K562 (cell line): ENCODE results near the gene QRICH1. TPM values are rescaled to one million over a fixed set of nuclear protein-coding genes. Genes with fewer than 3 reads are reported as not detected.

Experiments used
- ATF4 ChIP-seq: fragments of 450-650 bp; formaldehyde crosslinking; IDR thresholded peaks from 2 replicates; pipeline ENCODE4 v1.4.0; 2022; ENCODE audit warnings: mild to moderate bottlenecking, moderate library complexity
- E2F5 ChIP-seq: sonication (generic); formaldehyde crosslinking; IDR thresholded peaks from 2 replicates; pipeline ENCODE4 v1.8.0; 2022; ENCODE audit warnings: mild to moderate bottlenecking, missing genetic modification reagents
- FOSL1 ChIP-seq: fragments of 200-800 bp; sonication (Bioruptor generic); conservative IDR thresholded peaks from 2 replicates; pipeline ENCODE4 v1.6.1; 2016; ENCODE audit warnings: missing genetic modification characterization, missing compliant biosample characterization
- HDAC8 ChIP-seq: fragments of 450-650 bp; IDR thresholded peaks from 2 replicates; pipeline ENCODE4 v1.6.1; 2016; ENCODE audit warnings: mild to moderate bottlenecking, missing genetic modification characterization, moderate library complexity, missing compliant biosample characterization
- MBD1 ChIP-seq: fragments of 250-450 bp; sonication (Bioruptor Pico); IDR thresholded peaks from 2 replicates; pipeline ENCODE4 v1.8.0; 2022; ENCODE audit warnings: inconsistent platforms
- NKRF ChIP-seq: fragments of 450-650 bp; IDR thresholded peaks from 2 replicates; pipeline ENCODE4 v1.6.1; 2016; ENCODE audit warnings: borderline replicate concordance
- STAT5B ChIP-seq: fragments of 250-450 bp; sonication (Bioruptor Pico); IDR thresholded peaks from 2 replicates; pipeline ENCODE4 v1.8.0; 2021; ENCODE audit warnings: mild to moderate bottlenecking, inconsistent platforms
- TAF7 ChIP-seq: fragments of 450-650 bp; IDR thresholded peaks from 2 replicates; pipeline ENCODE4 v1.6.1; 2016; ENCODE audit warnings: missing genetic modification characterization, missing compliant biosample characterization
- ZC3H4 ChIP-seq: sonication (generic); formaldehyde crosslinking; IDR thresholded peaks from 2 replicates; pipeline ENCODE4 v1.9.0; 2021; ENCODE audit warnings: missing genetic modification reagents, borderline replicate concordance
- ZNF165 ChIP-seq: fragments of 250-450 bp; sonication (Bioruptor Pico); IDR thresholded peaks from 2 replicates; pipeline ENCODE4 v1.4.0; 2020; ENCODE audit warnings: borderline replicate concordance
- ZNF77 ChIP-seq: fragments of 250-450 bp; sonication (Bioruptor Pico); IDR thresholded peaks from 2 replicates; pipeline ENCODE4 v1.5.0; 2020
- polyA plus RNA-seq, 8 experiments: library from polyadenylated mRNA; depleted of rRNA in 4 of 8; stranded (reverse) in 5 of 8; unstranded in 3 of 8; fragments of >200 nt; fragmentation: Nextera tagmentation in 2 of 8; fragmentation: Illumina TruSeq in 1 of 8; extraction: Ambion mirVana in 2 of 8; extraction: Trizol in 1 of 8; gene quantifications; 2 replicates each; pipeline versions ENCODE4 v1.2.1 to v1.2.3, GENCODE V29; 2011 to 2014; ENCODE audit warnings: inconsistent platforms in 1 of 8, missing spikeins in 1 of 8
- total RNA-seq, 7 experiments: library from RNA; depleted of rRNA in 6 of 7; stranded (reverse); fragments of >200 nt in 6 of 7; fragmentation: Illumina TruSeq in 2 of 7; extraction: Trizol in 2 of 7; gene quantifications; 2 replicates each; pipeline versions ENCODE4 v1.2.1 to v1.2.3, GENCODE V29; 2011 to 2021; ENCODE audit warnings: low replicate concordance in 1 of 7
- TF ChIP-seq, protein P1 (sequence below): fragments of 250-450 bp; sonication (Bioruptor Pico); IDR thresholded peaks from 2 replicates; pipeline ENCODE4 v1.5.0; 2021; ENCODE audit warnings: mild to moderate bottlenecking, moderate library complexity

Gene QRICH1
- total and polyA plus RNA-seq, 9 of the 15 experiments (the other 6 are each of a cell fraction or from before 2014, with no cell fraction given): 20.1 to 99.2 (median 56.7) TPM

DNA sequence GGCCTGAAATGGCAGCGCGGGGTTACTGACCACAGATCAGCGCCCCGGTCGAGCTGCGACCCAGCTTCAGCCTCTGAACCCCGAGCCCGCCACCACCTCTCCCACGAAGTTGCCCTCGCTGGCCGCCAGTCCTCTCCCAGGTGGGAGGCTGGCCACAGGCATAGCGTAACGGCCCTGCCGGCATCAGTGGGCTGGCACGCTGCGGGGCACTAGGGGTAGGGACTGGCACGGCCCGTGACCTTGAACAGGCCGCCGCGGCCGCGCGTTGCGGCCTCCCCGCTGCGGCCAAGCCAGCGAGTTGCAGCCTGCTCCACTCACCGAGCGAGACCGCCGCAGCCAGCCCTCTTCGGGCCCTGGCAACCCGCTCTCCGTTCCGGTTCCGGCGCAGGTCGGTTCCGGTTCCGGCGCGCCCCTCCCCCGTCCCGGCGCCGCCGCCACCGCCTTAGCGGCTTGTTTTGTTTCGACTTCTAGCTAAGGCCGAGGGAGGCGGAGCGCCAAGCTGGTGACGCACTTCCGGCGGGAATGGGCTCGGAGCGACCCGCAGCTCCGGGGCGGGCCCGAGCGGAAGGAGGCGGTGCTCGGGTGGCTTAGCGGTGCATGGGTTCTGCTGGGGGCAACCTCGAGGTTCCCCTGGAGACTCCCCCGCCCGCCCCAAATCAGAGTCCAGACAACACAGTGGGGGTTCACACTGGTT is 26.7 kb upstream of the QRICH1 start, which contains the start of gene USP19 (continued):
- TF ChIP-seq MBD1: no peak
- no peak for TF ChIP-seq HDAC8 (tag)
- TF ChIP-seq STAT5B (CRISPR knock-in tag): no peak
- no peak; the same call in 1 of the 2 replicates for TF ChIP-seq ZC3H4 (CRISPR knock-in tag)
- no peak; the same call in 1 of the 2 replicates for TF ChIP-seq FOSL1 (tag)
- TF ChIP-seq TAF7 (tag): no peak
- no peak for TF ChIP-seq ZNF165 (CRISPR knock-in tag)
- TF ChIP-seq ZNF77: no peak
- peak; percentile 56; the same call in 1 of the 2 replicates for TF ChIP-seq NKRF
- TF ChIP-seq E2F5 (CRISPR knock-in tag): no peak
- TF ChIP-seq, protein P1, sequence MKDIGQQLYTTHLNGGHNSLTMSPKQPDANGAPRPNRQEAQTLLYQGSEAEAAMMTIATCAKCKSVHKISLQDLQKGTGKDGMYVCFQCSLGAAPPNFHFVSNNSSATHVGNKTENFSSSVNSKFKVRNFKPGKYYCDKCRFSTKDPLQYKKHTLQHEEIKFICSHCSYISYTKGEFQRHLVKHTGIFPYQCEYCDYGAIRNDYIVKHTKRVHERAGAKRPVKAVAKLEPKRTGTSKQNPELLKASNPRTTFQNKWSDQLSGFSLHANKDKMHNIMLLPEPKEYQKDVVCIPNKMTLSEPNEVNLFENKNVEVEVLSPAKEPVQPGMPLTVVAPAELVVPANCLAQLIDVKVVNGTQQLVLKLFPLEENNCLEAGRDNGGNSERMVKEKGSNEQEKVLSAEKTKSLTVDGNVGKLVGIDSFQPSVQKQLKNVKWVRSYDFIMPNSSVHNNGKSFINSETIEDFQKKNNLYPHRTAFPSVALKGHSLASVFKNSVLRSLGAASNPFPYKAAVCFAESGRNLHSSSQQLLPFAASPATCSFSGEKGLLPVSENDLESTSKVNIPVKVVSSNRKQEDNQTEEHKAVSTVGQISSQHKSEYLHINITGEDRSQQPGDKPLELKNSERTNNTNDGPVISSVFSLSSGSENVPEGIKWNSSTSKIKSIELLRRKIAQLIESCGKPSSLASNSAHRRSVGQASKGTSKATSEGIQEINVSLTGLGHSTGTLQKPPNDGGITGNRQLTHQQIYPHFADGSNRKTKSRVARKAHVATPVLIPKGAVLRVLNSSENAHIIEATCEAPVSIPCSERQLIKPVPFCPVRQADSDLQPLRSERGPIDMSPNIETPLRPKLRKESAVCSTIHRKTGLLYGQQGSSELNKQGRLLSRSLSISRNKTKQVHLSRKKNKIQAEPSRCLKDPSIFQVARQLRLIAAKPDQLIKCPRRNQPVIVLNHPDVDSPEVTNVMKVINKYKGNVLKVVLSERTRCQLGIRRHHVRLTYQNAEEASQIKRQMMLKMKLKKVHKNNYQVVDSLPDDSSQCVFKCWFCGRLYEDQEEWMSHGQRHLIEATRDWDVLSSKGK: no peak
- no peak for TF ChIP-seq ATF4 (CRISPR knock-in tag)
